IPS-NIHi7 (cell line): ENCODE data around the gene ING1.
"Not testable (repeated sequence)": the region's sequence is repeated elsewhere in the genome, so short reads cannot be mapped to it uniquely, and the experiment has no call there.

Experiments
- DNase-seq: peaks from one replicate; pipeline ENCODE4 v3.0.0; 2012; ENCODE audit warnings: mixed read lengths; ENCODE audit errors: extremely low spot score

The ING1 gene

GRCh38 chr13:110715395-110716246 is 2.1 kb downstream of the ING1 start:
- DNase-seq: peak; percentile 98

- no peak for DNase-seq
Measured at GRCh38 chr13:110716247-110716515, 2.7 kb downstream of the ING1 start.

GRCh38 chr13:110719036-110719710 is 5.7 kb downstream of the ING1 start:
- DNase-seq: no peak

- DNase-seq: no peak
Measured at GRCh38 chr13:110722971-110723370, 9.5 kb downstream of the ING1 start.

- DNase-seq: no peak
Measured at GRCh38 chr13:110723598-110723997, 10.1 kb downstream of the ING1 start.

- DNase-seq: not testable (repeated sequence)
Measured at GRCh38 chr13:110726153-110726552, 12.7 kb downstream of the ING1 start.

- DNase-seq: no peak
Measured at GRCh38 chr13:110726726-110727125, 13.2 kb downstream of the ING1 start.

- no peak for DNase-seq
Measured at GRCh38 chr13:110731072-110731471, 17.6 kb downstream of the ING1 start.

GRCh38 chr13:110734561-110734960 is 21.1 kb downstream of the ING1 start:
- DNase-seq: no peak

GRCh38 chr13:110737555-110737954 is 24.1 kb downstream of the ING1 start:
- no peak for DNase-seq

GRCh38 chr13:110743687-110744086 is 30.2 kb downstream of the ING1 start:
- DNase-seq: no peak

GRCh38 chr13:110746438-110746837 is 32.9 kb downstream of the ING1 start:
- DNase-seq: no peak

GRCh38 chr13:110748271-110748670 is 34.8 kb downstream of the ING1 start:
- no peak for DNase-seq

GRCh38 chr13:110756219-110756631 is 42.7 kb downstream of the ING1 start:
- no peak for DNase-seq

GRCh38 chr13:110757296-110757695 is 43.8 kb downstream of the ING1 start:
- DNase-seq: no peak

- no peak for DNase-seq
Measured at GRCh38 chr13:110758195-110758805, 44.8 kb downstream of the ING1 start.

GRCh38 chr13:110759710-110760109 is 46.2 kb downstream of the ING1 start:
- DNase-seq: no peak

GRCh38 chr13:110760611-110761010 is 47.1 kb downstream of the ING1 start:
- DNase-seq: no peak

GRCh38 chr13:110766671-110767430 is 53.4 kb downstream of the ING1 start:
- no peak for DNase-seq

- no peak for DNase-seq
Measured at GRCh38 chr13:110767476-110767875, 54.0 kb downstream of the ING1 start.

GRCh38 chr13:110769097-110769496 is 55.6 kb downstream of the ING1 start:
- no peak for DNase-seq

- DNase-seq: no peak
Measured at GRCh38 chr13:110770678-110771077, 57.2 kb downstream of the ING1 start.
